Measurements from ENCODE around the gene BICRA. TPM values are rescaled to one million over a fixed set of nuclear protein-coding genes. Genes with fewer than 3 reads are reported as not detected.

The BICRA gene
- total RNA-seq, 2 experiments from 2014 or later = 4.4 to 16.0 TPM

DNA sequence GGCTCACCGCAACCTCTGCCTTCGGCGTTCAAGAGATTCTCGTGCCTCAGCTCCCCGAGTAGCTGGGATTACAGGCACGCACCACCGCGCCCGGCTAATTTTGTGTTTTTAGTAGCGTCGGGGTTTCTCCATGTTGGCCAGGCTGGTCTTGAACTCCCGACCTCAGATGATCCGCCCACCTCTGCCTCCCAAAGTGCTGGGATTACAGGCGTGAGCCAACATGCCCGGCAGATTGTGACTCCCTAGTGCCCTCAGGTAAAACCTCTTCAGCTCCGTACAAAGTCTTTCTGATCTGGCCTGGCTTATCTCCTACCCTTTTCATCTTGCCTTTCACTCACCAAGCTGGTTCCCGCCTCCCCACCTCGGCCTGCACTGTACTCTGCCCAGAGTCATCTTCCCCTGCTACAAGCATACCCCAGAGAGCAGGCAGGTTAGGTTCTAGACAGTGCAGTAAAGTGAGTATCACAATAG, 15.0 kb downstream of the BICRA start:
- Histone ChIP-seq H3K4me2 (ENCODE audit: low read length) (no peak overlapping the region), H4K20me1 (ENCODE audit: insufficient read depth, low read length) (no peaks in the 10 kb centered on the region), H3K4me1 (ENCODE audit: insufficient read depth, low read length, poor library complexity, severe bottlenecking) (no peaks in the 10 kb centered on the region), H2AFZ (ENCODE audit: low read length) (no peak overlapping the region), H3K9me3 (ENCODE audit: low read length) (no peaks in the 10 kb centered on the region), H3K9me2 (ENCODE audit: insufficient read depth, low read length) (no peaks in the 10 kb centered on the region), H3K36me3 (ENCODE audit: insufficient read depth, low read length) (peaks cover 9% of the 10 kb centered on the region), H3K27ac (ENCODE audit: low read depth, low read length, poor library complexity, severe bottlenecking) (no peak overlapping the region), H3K79me2 (ENCODE audit: insufficient read depth, low read depth, low read length) (peaks cover 38% of the 10 kb centered on the region; the same call in 1 of the 2 replicates), H3K4me3 (ENCODE audit: low read depth, low read length, poor library complexity, severe bottlenecking) (no peak overlapping the region)
- no peak for DNase-seq (ENCODE audit: low spot score)
- POLR2A ChIA-PET = no interaction called here
- BruUV-seq (replicated peaks) = no TSS peak
- intact Hi-C loops (cut with micrococcal nuclease; ENCODE audit: unreplicated experiment) = no loop called here
- TF ChIP-seq, protein P1, sequence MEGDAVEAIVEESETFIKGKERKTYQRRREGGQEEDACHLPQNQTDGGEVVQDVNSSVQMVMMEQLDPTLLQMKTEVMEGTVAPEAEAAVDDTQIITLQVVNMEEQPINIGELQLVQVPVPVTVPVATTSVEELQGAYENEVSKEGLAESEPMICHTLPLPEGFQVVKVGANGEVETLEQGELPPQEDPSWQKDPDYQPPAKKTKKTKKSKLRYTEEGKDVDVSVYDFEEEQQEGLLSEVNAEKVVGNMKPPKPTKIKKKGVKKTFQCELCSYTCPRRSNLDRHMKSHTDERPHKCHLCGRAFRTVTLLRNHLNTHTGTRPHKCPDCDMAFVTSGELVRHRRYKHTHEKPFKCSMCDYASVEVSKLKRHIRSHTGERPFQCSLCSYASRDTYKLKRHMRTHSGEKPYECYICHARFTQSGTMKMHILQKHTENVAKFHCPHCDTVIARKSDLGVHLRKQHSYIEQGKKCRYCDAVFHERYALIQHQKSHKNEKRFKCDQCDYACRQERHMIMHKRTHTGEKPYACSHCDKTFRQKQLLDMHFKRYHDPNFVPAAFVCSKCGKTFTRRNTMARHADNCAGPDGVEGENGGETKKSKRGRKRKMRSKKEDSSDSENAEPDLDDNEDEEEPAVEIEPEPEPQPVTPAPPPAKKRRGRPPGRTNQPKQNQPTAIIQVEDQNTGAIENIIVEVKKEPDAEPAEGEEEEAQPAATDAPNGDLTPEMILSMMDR (conservative IDR thresholded peaks at IDR 0.05; ENCODE audit: low read length) = no peak
- no peak for TF ChIP-seq EZH2phosphoT487 (IDR thresholded peaks at IDR 0.05; ENCODE audit: borderline replicate concordance, low read depth, low read length)
- CTCF ChIA-PET (ENCODE audit: unreplicated experiment) = no interaction called here

DNA sequence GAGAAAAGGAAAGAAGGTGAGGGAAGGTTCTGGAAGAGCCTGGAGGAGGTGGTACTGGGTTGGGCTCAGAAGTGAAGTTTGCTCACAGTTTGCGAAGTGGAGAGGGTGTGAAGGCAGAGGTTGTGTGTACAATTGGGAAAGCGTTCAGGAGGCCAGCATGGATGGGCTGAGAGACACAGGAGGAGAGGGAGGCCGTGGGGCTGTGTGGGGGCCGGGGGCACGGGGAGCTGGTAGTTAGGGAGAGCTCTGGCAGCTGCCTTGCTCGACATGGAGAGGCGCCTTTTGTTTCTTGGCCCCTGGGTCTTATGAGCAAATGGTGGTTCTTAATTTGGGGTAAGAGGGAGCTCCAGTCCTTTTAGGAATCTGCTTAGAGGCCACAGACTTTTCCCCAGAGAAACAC, 16.7 kb downstream of the BICRA start:
- Histone ChIP-seq H3K4me2 (ENCODE audit: low read length) (no peak overlapping the region), H3K27ac (ENCODE audit: low read depth, low read length, poor library complexity, severe bottlenecking) (no peak overlapping the region), H3K79me2 (ENCODE audit: insufficient read depth, low read depth, low read length) (peaks cover 34% of the 10 kb centered on the region; the same call in 1 of the 2 replicates), H2AFZ (ENCODE audit: low read length) (no peak overlapping the region), H3K9me3 (ENCODE audit: low read length) (no peaks in the 10 kb centered on the region), H3K4me3 (ENCODE audit: low read depth, low read length, poor library complexity, severe bottlenecking) (no peak overlapping the region), H3K36me3 (ENCODE audit: insufficient read depth, low read length) (peaks cover 13% of the 10 kb centered on the region), H3K4me1 (ENCODE audit: insufficient read depth, low read length, poor library complexity, severe bottlenecking) (no peaks in the 10 kb centered on the region), H3K9me2 (ENCODE audit: insufficient read depth, low read length) (no peaks in the 10 kb centered on the region), H4K20me1 (ENCODE audit: insufficient read depth, low read length) (0 out of 2 replicates have a peak, but pooled peaks cover 3% of the 10 kb centered on the region)
- intact Hi-C loops (cut with micrococcal nuclease; ENCODE audit: unreplicated experiment) = no loop called here
- TF ChIP-seq, protein P1 (conservative IDR thresholded peaks at IDR 0.05; ENCODE audit: low read length) = no peak
- TF ChIP-seq EZH2phosphoT487 (IDR thresholded peaks at IDR 0.05; ENCODE audit: borderline replicate concordance, low read depth, low read length) = no peak
- ChIA-PET CTCF (ENCODE audit: unreplicated experiment) (no interaction called here), POLR2A (interaction anchor here (0.6 to 0.8 kb wide), 2 partner anchors 14 to 98 kb away, joined by 3 to 4 read pairs; no protein-coding TSS in a partner anchor)
- no TSS peak for BruUV-seq (replicated peaks)
- DNase-seq (ENCODE audit: low spot score) = no peak

- POLR2A ChIA-PET = interaction anchor here (0.6 to 0.8 kb wide), 3 partner anchors 10 to 58 kb away, joined by 3 to 5 read pairs (median 3); no protein-coding TSS in a partner anchor
- Histone ChIP-seq H3K9me3 (ENCODE audit: low read length) (no peaks in the 10 kb centered on the region), H3K9me2 (ENCODE audit: insufficient read depth, low read length) (no peaks in the 10 kb centered on the region), H3K27ac (ENCODE audit: low read depth, low read length, poor library complexity, severe bottlenecking) (no peak overlapping the region), H3K4me1 (ENCODE audit: insufficient read depth, low read length, poor library complexity, severe bottlenecking) (no peaks in the 10 kb centered on the region), H3K36me3 (ENCODE audit: insufficient read depth, low read length) (peaks cover 16% of the 10 kb centered on the region), H4K20me1 (ENCODE audit: insufficient read depth, low read length) (0 out of 2 replicates have a peak, but pooled peaks cover 3% of the 10 kb centered on the region), H3K4me3 (ENCODE audit: low read depth, low read length, poor library complexity, severe bottlenecking) (no peak overlapping the region), H3K79me2 (ENCODE audit: insufficient read depth, low read depth, low read length) (peaks cover 30% of the 10 kb centered on the region; the same call in 1 of the 2 replicates), H3K4me2 (ENCODE audit: low read length) (no peak overlapping the region), H2AFZ (ENCODE audit: low read length) (no peak overlapping the region)
- no TSS peak for BruUV-seq (replicated peaks)
- CTCF ChIA-PET (ENCODE audit: unreplicated experiment) = no interaction called here
- no peak for DNase-seq (ENCODE audit: low spot score)
- TF ChIP-seq, protein P1 (conservative IDR thresholded peaks at IDR 0.05; ENCODE audit: low read length) = no peak
- no peak for TF ChIP-seq EZH2phosphoT487 (IDR thresholded peaks at IDR 0.05; ENCODE audit: borderline replicate concordance, low read depth, low read length)
- intact Hi-C loops (cut with micrococcal nuclease; ENCODE audit: unreplicated experiment) = no loop called here
Observed at GRCh38 chr19:47626238-47626637, 17.3 kb downstream of the BICRA start.
